ENCODE measurements around the gene SHROOM1. TPM values are rescaled to one million over a fixed set of nuclear protein-coding genes. Genes with fewer than 3 reads are reported as not detected.

SHROOM1 gene
- total RNA-seq, 1 donor from 2014 or later = 24.2 TPM

- ATAC-seq = peak; percentile 74
- peak within 1 kb of the TSS; percentile 78 for H3K27ac ChIP-seq
- H3K4me3 ChIP-seq = peak within 1 kb of the TSS; percentile 73
- H3K9me3 ChIP-seq = no peaks in the 10 kb centered on the region
- intact Hi-C loops (cut with DNase I) = no loop called here
- peak; percentile 78 for DNase-seq
- H3K4me1 ChIP-seq = peaks cover 26% of the 10 kb centered on the region
- H3K27me3 ChIP-seq = peaks cover 3% of the 10 kb centered on the region
- no peak for TF ChIP-seq CTCF (IDR thresholded peaks at IDR 0.05)
- H3K36me3 ChIP-seq = no peaks in the 10 kb centered on the region
Observed at GRCh38 chr5:132777209-132778069, 53.0 kb downstream of the SHROOM1 start, which contains the start of gene SEPTIN8. Gene SEPTIN8 (minus strand): TSS chr5:132777239. CDS start chr5:132777137, 102 bp downstream.

GRCh38 chr5:132776938-132777208, 53.6 kb downstream of the SHROOM1 start:
- intact Hi-C loops (cut with DNase I) = no loop called here
- H3K4me1 ChIP-seq = peaks cover 29% of the 10 kb centered on the region
- peak overlapping the region; percentile 78 for H3K27ac ChIP-seq
- no peak for TF ChIP-seq CTCF (IDR thresholded peaks at IDR 0.05)
- H3K27me3 ChIP-seq = peaks cover 3% of the 10 kb centered on the region
- H3K36me3 ChIP-seq = no peaks in the 10 kb centered on the region
- H3K9me3 ChIP-seq = no peaks in the 10 kb centered on the region
- peak overlapping the region; percentile 73 for H3K4me3 ChIP-seq
- ATAC-seq (no peak), DNase-seq (no peak)

- Histone ChIP-seq H3K4me1 (peaks cover 34% of the 10 kb centered on the region), H3K27ac (peak overlapping the region; percentile 78), H3K36me3 (no peaks in the 10 kb centered on the region), H3K9me3 (no peaks in the 10 kb centered on the region), H3K4me3 (peak overlapping the region; percentile 73), H3K27me3 (peaks cover 3% of the 10 kb centered on the region)
- ATAC-seq (peak; percentile 33), DNase-seq (no peak)
- intact Hi-C loops (cut with DNase I) = no loop called here
- no peak for TF ChIP-seq CTCF (IDR thresholded peaks at IDR 0.05)
Observed at GRCh38 chr5:132776131-132776937, 54.1 kb downstream of the SHROOM1 start.

GRCh38 chr5:132775476-132775961, 54.9 kb downstream of the SHROOM1 start:
- peaks cover 42% of the 10 kb centered on the region for H3K4me1 ChIP-seq
- no peaks in the 10 kb centered on the region for H3K9me3 ChIP-seq
- intact Hi-C loops (cut with DNase I) = no loop called here
- TF ChIP-seq CTCF (IDR thresholded peaks at IDR 0.05) = no peak
- DNase-seq (no peak), ATAC-seq (peak; percentile 11)
- H3K27me3 ChIP-seq = peaks cover 3% of the 10 kb centered on the region
- no peaks in the 10 kb centered on the region for H3K36me3 ChIP-seq
- peak overlapping the region; percentile 78 for H3K27ac ChIP-seq
- H3K4me3 ChIP-seq = peak overlapping the region; percentile 73

GRCh38 chr5:132774896-132775295, 55.6 kb downstream of the SHROOM1 start:
- ATAC-seq (no peak), DNase-seq (no peak)
- Histone ChIP-seq H3K9me3 (no peaks in the 10 kb centered on the region), H3K36me3 (no peaks in the 10 kb centered on the region), H3K27ac (no peak overlapping the region), H3K4me1 (peaks cover 45% of the 10 kb centered on the region), H3K4me3 (no peak overlapping the region), H3K27me3 (peaks cover under 1% of the 10 kb centered on the region)
- no peak for TF ChIP-seq CTCF (IDR thresholded peaks at IDR 0.05)
- intact Hi-C loops (cut with DNase I) = no loop called here

Measured in upper lobe of right lung (tissue), 1 donor.